SK-N-MC (cell line): Measurements from ENCODE around the gene RNFT2.

Experiments
- DNase-seq: peaks from one replicate; pipeline ENCODE4 v3.0.0-alpha.2; 2011; ENCODE audit warnings: low read depth, low spot score
- H3K27ac ChIP-seq: fragments of 200-600 bp; sonication (generic); 2 replicates; pipeline ENCODE4 v1.5.1; 2016; ENCODE audit warnings: mixed run types
- H3K36me3 ChIP-seq: fragments of 200-600 bp; sonication (generic); 2 replicates; pipeline ENCODE4 v1.6.1; 2017; ENCODE audit warnings: antibody characterized with exemption, low read length, mixed read lengths; ENCODE audit not compliant: insufficient read depth
- H3K4me3 ChIP-seq: fragments of 200-600 bp; sonication (generic); 2 replicates; pipeline ENCODE4 v1.5.1; 2016
- H3K9ac ChIP-seq: fragments of 200-600 bp; sonication (generic); 2 replicates; pipeline ENCODE4 v1.8.0; 2017; ENCODE audit warnings: mixed run types, mixed read lengths; ENCODE audit not compliant: insufficient read length
- H3K9me3 ChIP-seq: fragments of 200-600 bp; sonication (generic); 2 replicates; pipeline ENCODE4 v1.6.1; 2017; ENCODE audit warnings: low read depth, mild to moderate bottlenecking, antibody characterized with exemption, low read length, moderate library complexity, mixed read lengths
- EZH2 ChIP-seq: fragments of 200-600 bp; sonication (generic); IDR thresholded peaks from one replicate; pipeline ENCODE4 v1.6.1; 2017; ENCODE audit warnings: antibody characterized with exemption
- FOXP2 ChIP-seq: optimal IDR thresholded peaks from 2 replicates; pipeline ENCODE3; 2011; ENCODE audit warnings: mild to moderate bottlenecking, moderate library complexity; ENCODE audit not compliant: insufficient read depth; ENCODE audit errors: extremely low read length, control extremely low read depth
- POLR2AphosphoS5 ChIP-seq: IDR thresholded peaks from 2 replicates; pipeline ENCODE4 v1.6.1; 2012; ENCODE audit warnings: mild to moderate bottlenecking, low read depth, low read length, borderline replicate concordance

The RNFT2 gene

GRCh38 chr12:116707751-116708150 lies 30.4 kb upstream of the RNFT2 start:
- no peak for DNase-seq
- H3K9ac ChIP-seq = no peak overlapping the region
- H3K4me3 ChIP-seq = no peak overlapping the region
- H3K27ac ChIP-seq = no peak overlapping the region
- H3K9me3 ChIP-seq = no peaks in the 10 kb centered on the region
- no peaks in the 10 kb centered on the region for H3K36me3 ChIP-seq
- TF ChIP-seq FOXP2 (no peak), EZH2 (no peak), POLR2AphosphoS5 (no peak)

GRCh38 chr12:116708826-116709756 lies 29.0 kb upstream of the RNFT2 start:
- no peak for DNase-seq
- peak overlapping the region; percentile 27; the same call in 1 of the 2 replicates for H3K4me3 ChIP-seq

GRCh38 chr12:116709768-116710167 lies 28.3 kb upstream of the RNFT2 start:
- no peak for TF ChIP-seq POLR2AphosphoS5
- no peak for TF ChIP-seq FOXP2
- no peak for TF ChIP-seq EZH2
- no peak for DNase-seq
- H3K9me3 ChIP-seq = no peaks in the 10 kb centered on the region
- H3K4me3 ChIP-seq = no peak overlapping the region
- H3K27ac ChIP-seq = no peak overlapping the region
- H3K36me3 ChIP-seq = no peaks in the 10 kb centered on the region
- H3K9ac ChIP-seq = no peak overlapping the region

More at GRCh38 chr12:116708826-116709756, 29.0 kb upstream of the RNFT2 start:
- Histone ChIP-seq H3K27ac (no peak overlapping the region), H3K9me3 (no peaks in the 10 kb centered on the region), H3K36me3 (no peaks in the 10 kb centered on the region), H3K9ac (no peak overlapping the region)
- TF ChIP-seq POLR2AphosphoS5 (no peak), EZH2 (no peak), FOXP2 (no peak)

DNA sequence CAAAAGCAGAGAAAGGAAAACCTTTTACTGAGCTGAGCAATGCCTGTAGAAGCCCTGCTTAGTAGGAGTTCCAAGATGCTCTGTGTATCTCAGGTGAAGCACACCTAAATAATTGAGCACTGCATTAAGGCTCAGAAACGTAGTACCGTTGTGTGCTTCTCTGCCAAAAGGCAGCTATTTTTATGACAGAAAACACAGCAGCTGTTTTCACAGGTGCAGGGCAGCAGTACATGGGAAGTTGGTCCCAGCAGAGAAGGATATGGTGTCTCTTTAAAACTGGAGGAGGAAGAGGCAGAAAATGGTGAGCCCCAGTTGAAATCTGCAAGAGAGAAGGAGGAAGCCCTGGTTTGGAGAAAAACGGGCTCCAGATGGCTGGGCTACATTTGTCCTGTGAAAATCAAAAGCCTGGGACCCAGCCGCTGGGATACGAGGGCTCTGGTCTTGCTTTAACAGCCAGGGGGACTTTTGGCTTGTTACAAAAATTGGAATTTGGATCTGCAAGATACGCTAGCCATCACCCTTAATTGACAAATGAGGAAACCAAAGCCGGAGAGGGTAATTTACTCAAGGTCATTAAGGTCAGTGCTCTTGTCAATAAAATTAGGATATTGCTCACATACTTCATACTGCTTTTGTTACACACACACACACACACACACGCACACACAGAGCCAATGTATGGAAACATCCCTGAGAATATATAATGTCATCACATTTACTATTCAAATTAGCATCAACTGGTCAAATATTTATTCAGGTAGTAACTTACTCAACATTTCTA lies 27.6 kb upstream of the RNFT2 start:
- Histone ChIP-seq H3K4me3 (no peak overlapping the region), H3K9me3 (no peaks in the 10 kb centered on the region), H3K9ac (no peak overlapping the region), H3K36me3 (no peaks in the 10 kb centered on the region; the same call in 1 of the 2 replicates), H3K27ac (no peak overlapping the region)
- no peak for TF ChIP-seq POLR2AphosphoS5
- no peak for TF ChIP-seq EZH2
- no peak for TF ChIP-seq FOXP2
- DNase-seq = no peak

- Histone ChIP-seq H3K4me3 (no peak overlapping the region), H3K36me3 (no peaks in the 10 kb centered on the region; the same call in 1 of the 2 replicates), H3K27ac (no peak overlapping the region), H3K9ac (no peak overlapping the region), H3K9me3 (no peaks in the 10 kb centered on the region)
- DNase-seq = no peak
- TF ChIP-seq EZH2 = no peak
- no peak for TF ChIP-seq FOXP2
- no peak for TF ChIP-seq POLR2AphosphoS5
These were observed 25.4 kb upstream of the RNFT2 start for GRCh38 chr12:116712458-116713303.

GRCh38 chr12:116713527-116713926 lies 24.6 kb upstream of the RNFT2 start:
- no peaks in the 10 kb centered on the region; the same call in 1 of the 2 replicates for H3K36me3 ChIP-seq
- H3K9me3 ChIP-seq = no peaks in the 10 kb centered on the region
- no peak overlapping the region for H3K4me3 ChIP-seq
- TF ChIP-seq EZH2 (no peak), FOXP2 (no peak), POLR2AphosphoS5 (no peak)
- H3K27ac ChIP-seq = no peak overlapping the region
- DNase-seq = no peak
- no peak overlapping the region for H3K9ac ChIP-seq

DNA sequence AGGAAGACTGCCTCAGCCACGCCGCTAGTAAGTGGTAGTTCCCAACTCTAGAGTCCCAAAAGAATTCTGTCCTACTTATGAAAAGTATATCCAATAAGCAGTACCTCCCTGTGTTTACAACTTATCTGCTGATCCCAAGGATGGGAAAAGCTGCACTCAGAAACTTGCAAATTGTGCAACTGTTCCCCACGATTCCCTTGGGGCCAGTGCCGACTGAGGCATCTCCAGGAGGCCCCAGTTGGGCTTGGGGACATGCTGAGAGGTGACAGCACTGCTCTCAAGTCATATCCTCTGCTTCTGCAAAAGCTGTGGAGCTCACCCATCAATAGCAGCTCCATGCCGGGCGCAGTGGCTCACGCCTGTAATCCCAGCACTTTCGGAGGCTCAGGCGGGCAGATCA lies 23.9 kb upstream of the RNFT2 start:
- Histone ChIP-seq H3K4me3 (no peak overlapping the region), H3K27ac (no peak overlapping the region), H3K36me3 (no peaks in the 10 kb centered on the region; the same call in 1 of the 2 replicates), H3K9me3 (no peaks in the 10 kb centered on the region), H3K9ac (no peak overlapping the region)
- no peak for DNase-seq
- no peak for TF ChIP-seq FOXP2
- TF ChIP-seq POLR2AphosphoS5 = no peak
- TF ChIP-seq EZH2 = no peak
